ENCODE data around the gene TRANK1.

Gene TRANK1

GRCh38 chr3:36862076-36862755, 82.6 kb downstream of the TRANK1 start:
- no peak overlapping the region for H3K4me3 ChIP-seq (replicated peaks; ENCODE audit: insufficient read depth, low read length)
- no peak for DNase-seq (ENCODE audit: low read depth in 1 of 2, low spot score in 1 of 2)
- no peaks in the 10 kb centered on the region for H3K27me3 ChIP-seq (ENCODE audit: insufficient read depth, poor library complexity, severe bottlenecking)
- H3K27ac ChIP-seq (replicated peaks) = no peak overlapping the region
- TF ChIP-seq SPI1 (IDR thresholded peaks at IDR 0.05; ENCODE audit: borderline replicate concordance, low read depth) (no peak), POLR2AphosphoS5 (IDR thresholded peaks at IDR 0.05; ENCODE audit: low read depth) (no peak), REST (IDR thresholded peaks at IDR 0.05; ENCODE audit: insufficient replicate concordance, low read depth) (no peak), CTCF (IDR thresholded peaks at IDR 0.05; ENCODE audit: insufficient read depth, low read length) (no peak), GABPA (IDR thresholded peaks at IDR 0.05; ENCODE audit: low read depth) (no peak)

GRCh38 chr3:36859494-36859893, 85.4 kb downstream of the TRANK1 start:
- Histone ChIP-seq H3K4me3 (replicated peaks; ENCODE audit: insufficient read depth, low read length) (no peak overlapping the region), H3K27me3 (ENCODE audit: insufficient read depth, poor library complexity, severe bottlenecking) (no peaks in the 10 kb centered on the region), H3K27ac (replicated peaks) (no peak overlapping the region)
- no peak for DNase-seq (ENCODE audit: low read depth in 1 of 2, low spot score in 1 of 2)
- no peak for TF ChIP-seq CTCF (IDR thresholded peaks at IDR 0.05; ENCODE audit: insufficient read depth, low read length)

- Histone ChIP-seq H3K27ac (replicated peaks) (no peak overlapping the region), H3K27me3 (ENCODE audit: insufficient read depth, poor library complexity, severe bottlenecking) (no peaks in the 10 kb centered on the region), H3K4me3 (replicated peaks; ENCODE audit: insufficient read depth, low read length) (no peak overlapping the region)
- no peak for DNase-seq (ENCODE audit: low read depth in 1 of 2, low spot score in 1 of 2)
- TF ChIP-seq GABPA (IDR thresholded peaks at IDR 0.05; ENCODE audit: low read depth) (no peak), POLR2AphosphoS5 (IDR thresholded peaks at IDR 0.05; ENCODE audit: low read depth) (no peak), SPI1 (IDR thresholded peaks at IDR 0.05; ENCODE audit: borderline replicate concordance, low read depth) (no peak)
These were observed 92.8 kb downstream of the TRANK1 start for GRCh38 chr3:36852071-36852470.

- H3K4me3 ChIP-seq (replicated peaks; ENCODE audit: insufficient read depth, low read length) = no peak overlapping the region
- no peak for DNase-seq (ENCODE audit: low read depth in 1 of 2, low spot score in 1 of 2)
- H3K27ac ChIP-seq (replicated peaks) = no peak overlapping the region
- no peak for TF ChIP-seq POLR2AphosphoS5 (IDR thresholded peaks at IDR 0.05; ENCODE audit: low read depth)
- TF ChIP-seq CTCF (IDR thresholded peaks at IDR 0.05; ENCODE audit: insufficient read depth, low read length) = no peak
- no peak for TF ChIP-seq REST (IDR thresholded peaks at IDR 0.05; ENCODE audit: insufficient replicate concordance, low read depth)
- no peak for TF ChIP-seq GABPA (IDR thresholded peaks at IDR 0.05; ENCODE audit: low read depth)
- no peak for TF ChIP-seq SPI1 (IDR thresholded peaks at IDR 0.05; ENCODE audit: borderline replicate concordance, low read depth)
- H3K27me3 ChIP-seq (ENCODE audit: insufficient read depth, poor library complexity, severe bottlenecking) = no peaks in the 10 kb centered on the region
These were observed 94.1 kb downstream of the TRANK1 start for GRCh38 chr3:36850743-36851142.
